Liver (tissue), 3 donors: ENCODE data around the gene TADA3.

Experiments used
- CTCF ChIP-seq: fragments of 150-350 bp; IDR thresholded peaks from 2 replicates; pipeline ENCODE4 v1.5.1; 2017; ENCODE audit warnings: improper control_type of control experiment, low read depth, low read length; ENCODE audit not compliant: missing input control
- EGR1 ChIP-seq, 2 donors: IDR thresholded peaks; 2 replicates each; pipeline ENCODE4 v1.6.1; 2016 to 2018; ENCODE audit warnings: antibody characterized with exemption in 2 of 2, low read depth in 2 of 2
- GABPA ChIP-seq, 2 donors: IDR thresholded peaks in 1 of 2; conservative IDR thresholded peaks in 1 of 2; 2 replicates each; pipeline ENCODE4 v1.6.1; 2016; ENCODE audit warnings: antibody characterized with exemption in 2 of 2, mild to moderate bottlenecking in 1 of 2, moderate library complexity in 1 of 2
- HNF4A ChIP-seq, 2 donors: conservative IDR thresholded peaks; 2 replicates each; pipeline ENCODE4 v1.6.1; 2016; ENCODE audit warnings: antibody characterized with exemption in 2 of 2, mild to moderate bottlenecking in 2 of 2
- HNF4G ChIP-seq: IDR thresholded peaks from 2 replicates; pipeline ENCODE4 v1.6.1; 2016; ENCODE audit warnings: antibody characterized with exemption
- JUND ChIP-seq, 2 donors: IDR thresholded peaks; 2 replicates each; pipeline ENCODE4 v1.6.1; 2016; ENCODE audit warnings: antibody characterized with exemption in 2 of 2
- RAD21 ChIP-seq, 2 donors: IDR thresholded peaks; 2 replicates each; pipeline ENCODE4 v1.6.1; 2016; ENCODE audit warnings: antibody characterized with exemption in 2 of 2, mild to moderate bottlenecking in 2 of 2
- RXRA ChIP-seq, 2 donors: IDR thresholded peaks; 2 replicates each; pipeline ENCODE4 v1.6.1; 2017 to 2018; ENCODE audit warnings: antibody characterized with exemption in 2 of 2, mild to moderate bottlenecking in 1 of 2
- SP1 ChIP-seq: IDR thresholded peaks from 2 replicates; pipeline ENCODE4 v1.6.1; 2018; ENCODE audit warnings: antibody characterized with exemption, mild to moderate bottlenecking
- TAF1 ChIP-seq: conservative IDR thresholded peaks from 2 replicates; pipeline ENCODE4 v1.6.1; 2016; ENCODE audit warnings: antibody characterized with exemption, mild to moderate bottlenecking
- YY1 ChIP-seq: IDR thresholded peaks from 2 replicates; pipeline ENCODE4 v1.6.1; 2016; ENCODE audit warnings: antibody characterized with exemption, mild to moderate bottlenecking
- ZBTB33 ChIP-seq: IDR thresholded peaks from 2 replicates; pipeline ENCODE4 v1.6.1; 2016; ENCODE audit warnings: antibody characterized with exemption
- TF ChIP-seq, protein P1 (sequence below): IDR thresholded peaks from 2 replicates; pipeline ENCODE4 v1.6.1; 2016; ENCODE audit warnings: antibody characterized with exemption
- TF ChIP-seq, protein P2 (sequence below): IDR thresholded peaks from 2 replicates; pipeline ENCODE4 v1.6.1; 2016; ENCODE audit warnings: antibody characterized with exemption
- donor health status: healthy.
- donor health status: healthy.

- TF ChIP-seq CTCF, result no peak
- TF ChIP-seq, protein P1, sequence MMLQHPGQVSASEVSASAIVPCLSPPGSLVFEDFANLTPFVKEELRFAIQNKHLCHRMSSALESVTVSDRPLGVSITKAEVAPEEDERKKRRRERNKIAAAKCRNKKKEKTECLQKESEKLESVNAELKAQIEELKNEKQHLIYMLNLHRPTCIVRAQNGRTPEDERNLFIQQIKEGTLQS, result no peak
- no peak for TF ChIP-seq HNF4G
- TF ChIP-seq, protein P2, sequence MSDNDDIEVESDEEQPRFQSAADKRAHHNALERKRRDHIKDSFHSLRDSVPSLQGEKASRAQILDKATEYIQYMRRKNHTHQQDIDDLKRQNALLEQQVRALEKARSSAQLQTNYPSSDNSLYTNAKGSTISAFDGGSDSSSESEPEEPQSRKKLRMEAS, result no peak
- no peak for TF ChIP-seq ZBTB33
- no peak for TF ChIP-seq EGR1 (IDR thresholded peaks at IDR 0.05; ENCODE audit: low read depth in 2 of 2)
- TF ChIP-seq GABPA (IDR thresholded peaks at IDR 0.05 in 1 of 2, conservative IDR thresholded peaks at IDR 0.05 in 1 of 2), result no peak
- TF ChIP-seq JUND (IDR thresholded peaks at IDR 0.05), result no peak
- no peak for TF ChIP-seq HNF4A (conservative IDR thresholded peaks at IDR 0.05)
- no peak for TF ChIP-seq RAD21 (IDR thresholded peaks at IDR 0.05)
- TF ChIP-seq TAF1, result no peak
- no peak for TF ChIP-seq RXRA (IDR thresholded peaks at IDR 0.05)
- TF ChIP-seq YY1, result no peak
- TF ChIP-seq SP1, result no peak
Observed at GRCh38 chr3:9746330-9746729, 45.9 kb downstream of the TADA3 start.
